HepG2 (cell line): ENCODE data around the gene TOR1AIP1. TPM values are rescaled to one million over a fixed set of nuclear protein-coding genes. Genes with fewer than 3 reads are reported as not detected.

Experiments
- FIP1L1 ChIP-seq: fragments of 200-400 bp; formaldehyde crosslinking; IDR thresholded peaks from 2 replicates; pipeline ENCODE4 v1.6.1; 2018; ENCODE audit warnings: low read depth, mild to moderate bottlenecking, low read length, moderate library complexity, borderline replicate concordance; ENCODE audit not compliant: insufficient read depth
- GATAD2A ChIP-seq: IDR thresholded peaks from 2 replicates; pipeline ENCODE4 v1.6.1; 2016
- HNF4G ChIP-seq, 2 experiments: sonication (generic) in 1 of 2; formaldehyde crosslinking in 1 of 2; IDR thresholded peaks; 2 replicates each; pipeline versions ENCODE4 v1.4.0 to v1.6.1; 2011 to 2020; ENCODE audit warnings: borderline replicate concordance in 2 of 2, low read depth in 2 of 2, mild to moderate bottlenecking in 2 of 2, low read length in 1 of 2, missing genetic modification reagents in 1 of 2, moderate library complexity in 1 of 2
- NBN ChIP-seq: fragments of 450-650 bp; conservative IDR thresholded peaks from 2 replicates; pipeline ENCODE4 v1.6.1; 2017
- NFATC3 ChIP-seq: sonication (generic); formaldehyde crosslinking; IDR thresholded peaks from 2 replicates; pipeline ENCODE4 v1.5.1; 2020; ENCODE audit warnings: mild to moderate bottlenecking, missing genetic modification reagents
- NFKB2 ChIP-seq: sonication (generic); formaldehyde crosslinking; IDR thresholded peaks from 2 replicates; pipeline ENCODE4 v1.4.0; 2020; ENCODE audit warnings: missing genetic modification reagents, borderline replicate concordance
- NR3C1 ChIP-seq: sonication (generic); formaldehyde crosslinking; IDR thresholded peaks from 2 replicates; pipeline ENCODE4 v1.4.0; 2020; ENCODE audit warnings: missing genetic modification reagents
- POGZ ChIP-seq: sonication (generic); formaldehyde crosslinking; IDR thresholded peaks from 2 replicates; pipeline ENCODE4 v1.4.0; 2020; ENCODE audit warnings: mild to moderate bottlenecking, missing genetic modification reagents
- SMARCE1 ChIP-seq: fragments of 450-650 bp; IDR thresholded peaks from 2 replicates; pipeline ENCODE4 v1.6.1; 2017; ENCODE audit warnings: borderline replicate concordance
- SP140L ChIP-seq: sonication (generic); formaldehyde crosslinking; IDR thresholded peaks from 2 replicates; pipeline ENCODE4 v1.4.0; 2020; ENCODE audit warnings: missing genetic modification reagents, borderline replicate concordance
- YY1 ChIP-seq: IDR thresholded peaks from 2 replicates; pipeline ENCODE4 v1.6.1; 2011; ENCODE audit warnings: low read length, low read depth, moderate library complexity, mild to moderate bottlenecking; ENCODE audit not compliant: insufficient read depth, insufficient replicate concordance
- ZBTB7A ChIP-seq: sonication (generic); formaldehyde crosslinking; IDR thresholded peaks from 2 replicates; pipeline ENCODE4 v1.8.0; 2022; ENCODE audit warnings: mild to moderate bottlenecking, missing genetic modification reagents
- ZC3H4 ChIP-seq: sonication (generic); formaldehyde crosslinking; IDR thresholded peaks from 2 replicates; pipeline ENCODE4 v1.4.0; 2020; ENCODE audit warnings: missing genetic modification reagents, borderline replicate concordance
- ZFP36L2 ChIP-seq: sonication (generic); formaldehyde crosslinking; IDR thresholded peaks from 2 replicates; pipeline ENCODE4 v1.4.0; 2020; ENCODE audit warnings: missing genetic modification reagents
- ZFY ChIP-seq: sonication (generic); formaldehyde crosslinking; IDR thresholded peaks from 2 replicates; pipeline ENCODE4 v1.4.0; 2020; ENCODE audit warnings: missing genetic modification reagents
- ZNF230 ChIP-seq: sonication (generic); formaldehyde crosslinking; IDR thresholded peaks from 2 replicates; pipeline ENCODE4 v1.4.0; 2020; ENCODE audit warnings: mild to moderate bottlenecking, missing genetic modification reagents
- ZNF24 ChIP-seq: fragments of 450-650 bp; IDR thresholded peaks from 2 replicates; pipeline ENCODE4 v1.6.1; 2017; ENCODE audit warnings: antibody characterized with exemption, mild to moderate bottlenecking
- ZNF256 ChIP-seq: sonication (generic); formaldehyde crosslinking; conservative IDR thresholded peaks from 2 replicates; pipeline ENCODE4 v1.4.0; 2020; ENCODE audit warnings: missing genetic modification reagents
- ZNF430 ChIP-seq: sonication (generic); formaldehyde crosslinking; IDR thresholded peaks from 2 replicates; pipeline ENCODE4 v1.9.0; 2021; ENCODE audit warnings: mild to moderate bottlenecking, missing genetic modification reagents
- ZNF44 ChIP-seq: sonication (generic); formaldehyde crosslinking; IDR thresholded peaks from 2 replicates; pipeline ENCODE4 v1.5.1; 2020; ENCODE audit warnings: mild to moderate bottlenecking, missing genetic modification reagents
- ZNF530 ChIP-seq: sonication (generic); formaldehyde crosslinking; IDR thresholded peaks from 2 replicates; pipeline ENCODE4 v1.5.0; 2020; ENCODE audit warnings: low read depth, mild to moderate bottlenecking, missing genetic modification reagents
- ZNF674 ChIP-seq: sonication (generic); formaldehyde crosslinking; IDR thresholded peaks from 2 replicates; pipeline ENCODE4 v1.5.0; 2020; ENCODE audit warnings: low read depth, mild to moderate bottlenecking, missing genetic modification reagents
- polyA plus RNA-seq, 8 experiments: library from polyadenylated mRNA; depleted of rRNA in 3 of 8; stranded (reverse) in 7 of 8; unstranded in 1 of 8; fragments of >200 nt; fragmentation: Illumina TruSeq in 4 of 8; extraction: Trizol in 4 of 8; gene quantifications; 2 replicates each; pipeline versions ENCODE4 v1.2.1 to v1.2.3, GENCODE V29; 2011 to 2016; ENCODE audit warnings: low read depth in 4 of 8, missing spikeins in 1 of 8, mixed read lengths in 1 of 8; ENCODE audit not compliant: insufficient read depth in 1 of 8
- total RNA-seq, 5 experiments: library from RNA; depleted of rRNA; stranded (reverse); fragments of >200 nt; fragmentation: Illumina TruSeq; extraction: Trizol; gene quantifications; 2 replicates each; pipeline ENCODE4 v1.2.3, GENCODE V29; 2016; ENCODE audit warnings: low read depth in 1 of 5
- TF ChIP-seq, protein P1 (sequence below): IDR thresholded peaks from 2 replicates; pipeline ENCODE4 v1.6.1; 2016; ENCODE audit warnings: mild to moderate bottlenecking
- TF ChIP-seq, protein P2 (sequence below): sonication (generic); formaldehyde crosslinking; IDR thresholded peaks from 2 replicates; pipeline ENCODE4 v1.4.0; 2020; ENCODE audit warnings: missing genetic modification reagents, mild to moderate bottlenecking, borderline replicate concordance
- TF ChIP-seq, protein P3 (sequence below): sonication (generic); formaldehyde crosslinking; conservative IDR thresholded peaks from 2 replicates; pipeline ENCODE4 v1.4.0; 2020; ENCODE audit warnings: missing genetic modification reagents

TOR1AIP1 gene
- total and polyA plus RNA-seq, 2 of the 13 experiments (the other 11 are each of a cell fraction or from before 2014, with no cell fraction given) = 15.6 to 29.0 TPM

DNA sequence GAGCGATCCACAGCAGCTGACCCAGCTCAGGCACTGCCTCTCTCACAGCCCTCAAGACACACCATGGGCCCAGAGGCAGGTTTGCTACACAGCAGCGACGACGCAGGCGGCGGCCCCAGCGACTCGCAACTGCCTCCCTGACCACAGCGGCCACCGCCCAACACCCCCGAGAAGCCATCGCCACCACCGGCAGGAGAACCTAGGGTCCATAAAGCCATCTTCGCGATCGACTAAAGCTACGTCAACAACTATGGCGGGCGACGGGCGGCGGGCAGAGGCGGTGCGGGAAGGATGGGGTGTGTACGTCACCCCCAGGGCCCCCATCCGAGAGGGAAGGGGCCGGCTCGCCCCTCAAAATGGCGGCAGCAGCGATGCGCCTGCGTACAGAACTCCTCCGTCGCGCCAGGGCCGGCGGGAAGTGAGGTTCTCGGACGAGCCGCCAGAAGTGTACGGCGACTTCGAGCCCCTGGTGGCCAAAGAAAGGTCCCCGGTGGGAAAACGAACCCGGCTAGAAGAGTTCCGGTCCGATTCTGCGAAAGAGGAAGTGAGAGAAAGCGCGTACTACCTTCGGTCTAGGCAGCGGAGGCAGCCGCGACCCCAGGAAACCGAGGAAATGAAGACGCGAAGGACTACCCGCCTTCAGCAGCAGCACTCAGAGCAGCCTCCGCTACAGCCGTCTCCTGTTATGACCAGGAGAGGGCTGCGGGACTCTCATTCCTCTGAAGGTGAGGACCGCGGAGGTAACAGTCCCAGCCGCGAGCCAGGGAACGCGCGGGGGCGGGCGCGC, at the start of gene TOR1AIP1 (continued):
- TF ChIP-seq ZNF24 (0 out of 2 replicates have a peak, but pooled peaks have one; percentile 31), ZNF530 (no peak), ZFP36L2 (CRISPR knock-in tag) (no peak), SP140L (CRISPR knock-in tag) (0 out of 2 replicates have a peak, but pooled peaks have one; percentile 34), YY1 (peak; percentile 98), ZFY (CRISPR knock-in tag) (peak; percentile 83), ZNF256 (CRISPR knock-in tag) (no peak), POGZ (CRISPR knock-in tag) (peak; percentile 98), NR3C1 (CRISPR knock-in tag) (no peak), GATAD2A (CRISPR knock-in tag) (peak; percentile 85), ZC3H4 (CRISPR knock-in tag) (0 out of 2 replicates have a peak, but pooled peaks have one; percentile 30), HNF4G (IDR thresholded peaks at IDR 0.05; ENCODE audit: borderline replicate concordance, low read depth, low read length) (peak; percentile 30; the same call in 1 of the 2 replicates), HNF4G (CRISPR knock-in tag; IDR thresholded peaks at IDR 0.05; ENCODE audit: borderline replicate concordance, low read depth) (peak; percentile 36; the same call in 1 of the 2 replicates), ZNF44 (no peak), NFATC3 (no peak), ZNF230 (peak; percentile 91; the same call in 1 of the 2 replicates), SMARCE1 (no peak), ZBTB7A (CRISPR knock-in tag) (peak; percentile 68; the same call in 1 of the 2 replicates), NBN (no peak), FIP1L1 (peak; percentile 78; the same call in 1 of the 2 replicates), NFKB2 (CRISPR knock-in tag) (peak; percentile 78; the same call in 1 of the 2 replicates), ZNF674 (CRISPR knock-in tag) (no peak), ZNF430 (CRISPR knock-in tag) (peak; percentile 77; the same call in 1 of the 2 replicates)
- TF ChIP-seq, protein P1, sequence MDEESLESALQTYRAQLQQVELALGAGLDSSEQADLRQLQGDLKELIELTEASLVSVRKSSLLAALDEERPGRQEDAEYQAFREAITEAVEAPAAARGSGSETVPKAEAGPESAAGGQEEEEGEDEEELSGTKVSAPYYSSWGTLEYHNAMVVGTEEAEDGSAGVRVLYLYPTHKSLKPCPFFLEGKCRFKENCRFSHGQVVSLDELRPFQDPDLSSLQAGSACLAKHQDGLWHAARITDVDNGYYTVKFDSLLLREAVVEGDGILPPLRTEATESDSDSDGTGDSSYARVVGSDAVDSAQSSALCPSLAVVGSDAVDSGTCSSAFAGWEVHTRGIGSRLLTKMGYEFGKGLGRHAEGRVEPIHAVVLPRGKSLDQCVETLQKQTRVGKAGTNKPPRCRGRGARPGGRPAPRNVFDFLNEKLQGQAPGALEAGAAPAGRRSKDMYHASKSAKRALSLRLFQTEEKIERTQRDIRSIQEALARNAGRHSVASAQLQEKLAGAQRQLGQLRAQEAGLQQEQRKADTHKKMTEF (CRISPR knock-in tag) = peak; percentile 97
- TF ChIP-seq, protein P2, sequence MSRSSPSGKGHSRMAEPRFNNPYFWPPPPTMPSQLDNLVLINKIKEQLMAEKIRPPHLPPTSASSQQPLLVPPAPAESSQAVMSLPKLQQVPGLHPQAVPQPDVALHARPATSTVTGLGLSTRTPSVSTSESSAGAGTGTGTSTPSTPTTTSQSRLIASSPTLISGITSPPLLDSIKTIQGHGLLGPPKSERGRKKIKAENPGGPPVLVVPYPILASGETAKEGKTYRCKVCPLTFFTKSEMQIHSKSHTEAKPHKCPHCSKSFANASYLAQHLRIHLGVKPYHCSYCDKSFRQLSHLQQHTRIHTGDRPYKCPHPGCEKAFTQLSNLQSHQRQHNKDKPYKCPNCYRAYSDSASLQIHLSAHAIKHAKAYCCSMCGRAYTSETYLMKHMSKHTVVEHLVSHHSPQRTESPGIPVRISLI (CRISPR knock-in tag) = 0 out of 2 replicates have a peak, but pooled peaks have one; percentile 6
- TF ChIP-seq, protein P3, sequence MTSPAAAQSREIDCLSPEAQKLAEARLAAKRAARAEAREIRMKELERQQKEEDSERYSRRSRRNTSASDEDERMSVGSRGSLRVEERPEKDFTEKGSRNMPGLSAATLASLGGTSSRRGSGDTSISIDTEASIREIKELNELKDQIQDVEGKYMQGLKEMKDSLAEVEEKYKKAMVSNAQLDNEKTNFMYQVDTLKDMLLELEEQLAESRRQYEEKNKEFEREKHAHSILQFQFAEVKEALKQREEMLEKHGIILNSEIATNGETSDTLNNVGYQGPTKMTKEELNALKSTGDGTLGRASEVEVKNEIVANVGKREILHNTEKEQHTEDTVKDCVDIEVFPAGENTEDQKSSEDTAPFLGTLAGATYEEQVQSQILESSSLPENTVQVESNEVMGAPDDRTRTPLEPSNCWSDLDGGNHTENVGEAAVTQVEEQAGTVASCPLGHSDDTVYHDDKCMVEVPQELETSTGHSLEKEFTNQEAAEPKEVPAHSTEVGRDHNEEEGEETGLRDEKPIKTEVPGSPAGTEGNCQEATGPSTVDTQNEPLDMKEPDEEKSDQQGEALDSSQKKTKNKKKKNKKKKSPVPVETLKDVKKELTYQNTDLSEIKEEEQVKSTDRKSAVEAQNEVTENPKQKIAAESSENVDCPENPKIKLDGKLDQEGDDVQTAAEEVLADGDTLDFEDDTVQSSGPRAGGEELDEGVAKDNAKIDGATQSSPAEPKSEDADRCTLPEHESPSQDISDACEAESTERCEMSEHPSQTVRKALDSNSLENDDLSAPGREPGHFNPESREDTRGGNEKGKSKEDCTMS (CRISPR knock-in tag) = no peak
